Mesenchymal stem cell (in vitro differentiated cells and primary cell): ENCODE results near the gene MRM3.
"Not testable (repeated sequence)": the region's sequence is repeated elsewhere in the genome, so short reads cannot be mapped to it uniquely, and the experiment has no call there.

Experiments
- DNase-seq: peaks from one replicate; pipeline ENCODE4 v3.0.0-alpha.2; 2013
- H2AFZ ChIP-seq: one replicate; pipeline ENCODE4 v1.6.1; 2013; ENCODE audit warnings: low read depth, mild to moderate bottlenecking, control low read depth, inconsistent platforms, low read length, moderate library complexity
- H2AK5ac ChIP-seq: 2 replicates; pipeline ENCODE4 v1.6.1; 2013; ENCODE audit warnings: low read length, moderate library complexity, mild to moderate bottlenecking, inconsistent platforms; ENCODE audit not compliant: severe bottlenecking
- H2BK120ac ChIP-seq: one replicate; pipeline ENCODE4 v1.6.1; 2013; ENCODE audit warnings: low read depth, mild to moderate bottlenecking, inconsistent platforms, low read length, moderate library complexity
- H2BK12ac ChIP-seq, 2 experiments: one replicate each; pipeline ENCODE4 v1.6.1; 2013; ENCODE audit warnings: inconsistent platforms in 2 of 2, low read length in 2 of 2, mild to moderate bottlenecking in 2 of 2, moderate library complexity in 2 of 2, control low read depth in 1 of 2
- H2BK15ac ChIP-seq: one replicate; pipeline ENCODE4 v1.6.1; 2013; ENCODE audit warnings: mild to moderate bottlenecking, low read depth, inconsistent platforms; ENCODE audit not compliant: poor library complexity, severe bottlenecking
- H2BK5ac ChIP-seq: 2 replicates; pipeline ENCODE4 v1.6.1; 2013; ENCODE audit warnings: low read depth, mild to moderate bottlenecking, low read length, control low read depth, inconsistent platforms; ENCODE audit not compliant: poor library complexity, severe bottlenecking
- H3K14ac ChIP-seq, 2 experiments: one replicate each; pipeline ENCODE4 v1.6.1; 2013; ENCODE audit warnings: inconsistent platforms in 2 of 2, low read length in 2 of 2, control low read depth in 1 of 2, mild to moderate bottlenecking in 1 of 2, moderate library complexity in 1 of 2
- H3K18ac ChIP-seq, 2 experiments: one replicate each; pipeline ENCODE4 v1.6.1; 2013; ENCODE audit warnings: inconsistent platforms in 2 of 2, low read length in 2 of 2, control low read depth in 1 of 2, low read depth in 1 of 2, mild to moderate bottlenecking in 1 of 2
- H3K23ac ChIP-seq, 2 experiments: one replicate each; pipeline ENCODE4 v1.6.1; 2013; ENCODE audit warnings: inconsistent platforms in 2 of 2, low read length in 2 of 2, mild to moderate bottlenecking in 2 of 2, moderate library complexity in 2 of 2, control low read depth in 1 of 2
- H3K27ac ChIP-seq: 2 replicates; pipeline ENCODE4 v1.5.1; 2013; ENCODE audit warnings: mild to moderate bottlenecking, moderate library complexity, low read length, control low read depth, inconsistent platforms; ENCODE audit not compliant: poor library complexity, severe bottlenecking
- H3K27me3 ChIP-seq, 2 experiments: 2 replicates each; pipeline versions ENCODE4 v1.6.1 to v1.7.0; 2013; ENCODE audit warnings: low read length in 2 of 2, mild to moderate bottlenecking in 2 of 2, moderate library complexity in 2 of 2, control low read depth in 1 of 2, inconsistent platforms in 1 of 2; ENCODE audit not compliant: control insufficient read depth in 1 of 2, insufficient read depth in 1 of 2
- H3K36me3 ChIP-seq, 2 experiments: 2 replicates each; pipeline versions ENCODE4 v1.6.1 to v1.7.0; 2013; ENCODE audit warnings: low read length in 2 of 2, control low read depth in 1 of 2, inconsistent platforms in 1 of 2, low read depth in 1 of 2, mild to moderate bottlenecking in 1 of 2; ENCODE audit not compliant: insufficient read depth in 2 of 2, control insufficient read depth in 1 of 2
- H3K4ac ChIP-seq, 2 experiments: one replicate each; pipeline ENCODE4 v1.6.1; 2013; ENCODE audit warnings: inconsistent platforms in 2 of 2, low read length in 2 of 2, mild to moderate bottlenecking in 2 of 2, moderate library complexity in 2 of 2, control low read depth in 1 of 2, low read depth in 1 of 2
- H3K4me1 ChIP-seq: 2 replicates; pipeline ENCODE4 v1.6.1; 2013; ENCODE audit warnings: low read depth, low read length, control low read depth; ENCODE audit not compliant: control insufficient read depth, insufficient read depth
- H3K4me2 ChIP-seq: 2 replicates; pipeline ENCODE4 v1.6.1; 2013; ENCODE audit warnings: low read length, mild to moderate bottlenecking, inconsistent platforms; ENCODE audit not compliant: poor library complexity, severe bottlenecking
- H3K4me3 ChIP-seq, 2 experiments: 2 replicates each; pipeline versions ENCODE4 v1.5.1 to v1.7.0; 2013; ENCODE audit warnings: low read length in 2 of 2, mild to moderate bottlenecking in 2 of 2, control low read depth in 1 of 2, low read depth in 1 of 2; ENCODE audit not compliant: insufficient read depth in 1 of 2
- H3K79me1 ChIP-seq: replicated peaks from 2 replicates; pipeline ENCODE4 v1.6.1; 2013; ENCODE audit warnings: mild to moderate bottlenecking, control low read depth, low read length, inconsistent platforms; ENCODE audit not compliant: poor library complexity, severe bottlenecking
- H3K9ac ChIP-seq: 2 replicates; pipeline ENCODE4 v1.7.0; 2013; ENCODE audit warnings: mild to moderate bottlenecking, low read length, moderate library complexity
- H3K9me3 ChIP-seq: 2 replicates; pipeline ENCODE4 v1.7.0; 2013; ENCODE audit warnings: mild to moderate bottlenecking, low read length; ENCODE audit not compliant: control insufficient read depth
- H4K8ac ChIP-seq: one replicate; pipeline ENCODE4 v1.6.1; 2013; ENCODE audit warnings: inconsistent platforms, mild to moderate bottlenecking, low read length, moderate library complexity
- H4K91ac ChIP-seq: one replicate; pipeline ENCODE4 v1.6.1; 2013; ENCODE audit warnings: mild to moderate bottlenecking, low read length, inconsistent platforms
- WGBS: methylation state at CpG from one replicate; pipeline ENCODE4 v1.1.7; 2013; ENCODE audit warnings: mixed read lengths; 5-methylcytosine and 5-hydroxymethylcytosine counted together

The MRM3 gene

GRCh38 chr17:830950-831349 lies 48.8 kb downstream of the MRM3 start:
- no peak overlapping the region for H2BK120ac ChIP-seq
- H3K9ac ChIP-seq = no peak overlapping the region
- no peak overlapping the region for H2BK12ac ChIP-seq
- H3K4me1 ChIP-seq = peaks cover 10% of the 10 kb centered on the region
- H3K23ac ChIP-seq = no peak overlapping the region
- no peaks in the 10 kb centered on the region for H3K27me3 ChIP-seq
- H2BK15ac ChIP-seq = no peak overlapping the region
- H3K27ac ChIP-seq = no peak overlapping the region
- DNase-seq = no peak
- H3K4me2 ChIP-seq = no peak overlapping the region
- H4K8ac ChIP-seq = no peak overlapping the region
- no peak overlapping the region for H3K4ac ChIP-seq
- H3K4me3 ChIP-seq = no peak overlapping the region
- H4K91ac ChIP-seq = no peak overlapping the region
- no peak overlapping the region for H3K14ac ChIP-seq
- no peak overlapping the region for H2AK5ac ChIP-seq
- no peak overlapping the region for H3K18ac ChIP-seq
- no peak overlapping the region for H2AFZ ChIP-seq
- peaks cover 4% of the 10 kb centered on the region for H3K9me3 ChIP-seq
- 94% methylated on average over 7 of the region's 7 CpGs for WGBS
- H3K79me1 ChIP-seq = peaks cover 29% of the 10 kb centered on the region
- H2BK5ac ChIP-seq = no peak overlapping the region
- peaks cover 0 to 10% of the 10 kb centered on the region in 2 experiments for H3K36me3 ChIP-seq

GRCh38 chr17:834136-834535 lies 52.0 kb downstream of the MRM3 start:
- WGBS = 96% methylated on average over 6 of the region's 6 CpGs
- Histone ChIP-seq H3K4me3 (no peak overlapping the region), H3K23ac (no peak overlapping the region), H2BK5ac (no peak overlapping the region), H3K9me3 (peaks cover 4% of the 10 kb centered on the region), H3K4me1 (peaks cover 11% of the 10 kb centered on the region), H3K4me2 (no peak overlapping the region), H3K4ac (no peak overlapping the region), H4K91ac (no peak overlapping the region), H3K27me3 (no peaks in the 10 kb centered on the region), H4K8ac (peak overlapping the region; percentile 8), H3K18ac (peak overlapping the region in 1 of 2 experiments; percentile 26), H2BK12ac (peak overlapping the region in 1 of 2 experiments; percentile 0), H3K27ac (no peak overlapping the region), H2BK120ac (no peak overlapping the region), H3K36me3 (peaks cover 0 to 3% of the 10 kb centered on the region in 2 experiments), H3K79me1 (peaks cover 27% of the 10 kb centered on the region), H2AFZ (no peak overlapping the region), H3K14ac (no peak overlapping the region), H2BK15ac (no peak overlapping the region), H2AK5ac (peak overlapping the region; percentile 12), H3K9ac (no peak overlapping the region)
- no peak for DNase-seq

GRCh38 chr17:835263-835662 lies 53.1 kb downstream of the MRM3 start:
- H2BK12ac ChIP-seq = no peak overlapping the region
- H3K4ac ChIP-seq = no peak overlapping the region
- H2BK15ac ChIP-seq = no peak overlapping the region
- peaks cover 22% of the 10 kb centered on the region for H3K79me1 ChIP-seq
- H3K14ac ChIP-seq = no peak overlapping the region
- no peak overlapping the region for H3K23ac ChIP-seq
- no peak overlapping the region for H4K8ac ChIP-seq
- peaks cover 11% of the 10 kb centered on the region for H3K4me1 ChIP-seq
- H3K27me3 ChIP-seq = no peaks in the 10 kb centered on the region
- no peak overlapping the region for H2AK5ac ChIP-seq
- no peak overlapping the region for H2AFZ ChIP-seq
- peak overlapping the region; percentile 59 for H3K27ac ChIP-seq
- H3K18ac ChIP-seq = no peak overlapping the region
- 47% methylated on average over 7 of the region's 9 CpGs for WGBS
- H3K4me2 ChIP-seq = no peak overlapping the region
- H3K4me3 ChIP-seq = no peak overlapping the region
- H3K9me3 ChIP-seq = peaks cover 4% of the 10 kb centered on the region
- H3K36me3 ChIP-seq = peaks cover 0 to 6% of the 10 kb centered on the region in 2 experiments
- peak; percentile 95 for DNase-seq
- H2BK120ac ChIP-seq = no peak overlapping the region
- H4K91ac ChIP-seq = no peak overlapping the region
- no peak overlapping the region for H2BK5ac ChIP-seq
- peak overlapping the region; percentile 79 for H3K9ac ChIP-seq

DNA sequence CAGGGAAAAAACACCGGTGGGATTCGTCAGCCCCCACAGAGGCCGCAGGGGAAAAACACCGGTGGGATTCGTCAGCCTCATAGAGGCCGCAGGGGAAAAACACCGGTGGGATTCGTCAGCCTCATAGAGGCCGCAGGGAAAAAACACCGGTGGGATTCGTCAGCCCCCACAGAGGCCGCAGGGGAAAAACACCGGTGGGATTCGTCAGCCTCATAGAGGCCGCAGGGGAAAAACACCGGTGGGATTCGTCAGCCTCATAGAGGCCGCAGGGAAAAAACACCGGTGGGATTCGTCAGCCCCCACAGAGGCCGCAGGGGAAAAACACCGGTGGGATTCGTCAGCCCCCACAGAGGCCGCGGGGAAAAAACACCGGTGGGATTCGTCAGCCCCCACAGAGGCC lies 53.6 kb downstream of the MRM3 start:
- Histone ChIP-seq H3K27ac (peak overlapping the region; percentile 59), H3K4me1 (peaks cover 11% of the 10 kb centered on the region), H3K9ac (peak overlapping the region; percentile 79), H2AK5ac (peak overlapping the region; percentile 93), H3K79me1 (peaks cover 23% of the 10 kb centered on the region)
- not testable (repeated sequence) for H2BK5ac ChIP-seq, H3K14ac ChIP-seq, H3K23ac ChIP-seq, H3K9me3 ChIP-seq, H4K8ac ChIP-seq, H3K4me2 ChIP-seq, H2BK15ac ChIP-seq, H3K36me3 ChIP-seq, H3K18ac ChIP-seq, H3K27me3 ChIP-seq, H3K4ac ChIP-seq, H2BK120ac ChIP-seq, H2AFZ ChIP-seq, H4K91ac ChIP-seq, H2BK12ac ChIP-seq, DNase-seq, H3K4me3 ChIP-seq
- WGBS = 100% methylated on average over 10 of the region's 27 CpGs
